OCI-M1 (cell line): ENCODE data around the gene RFX2.
A peak's percentile ranks its signal among the peaks of the same experiment; 100 is the strongest.
"Not testable (repeated sequence)": the region's sequence is repeated elsewhere in the genome, so short reads cannot be mapped to it uniquely, and the experiment has no call there.

Experiments used
- DNase-seq: peaks from one replicate; lab custom pipeline; 2025; lab: John Stamatoyannopoulos, UW

Gene RFX2

DNA sequence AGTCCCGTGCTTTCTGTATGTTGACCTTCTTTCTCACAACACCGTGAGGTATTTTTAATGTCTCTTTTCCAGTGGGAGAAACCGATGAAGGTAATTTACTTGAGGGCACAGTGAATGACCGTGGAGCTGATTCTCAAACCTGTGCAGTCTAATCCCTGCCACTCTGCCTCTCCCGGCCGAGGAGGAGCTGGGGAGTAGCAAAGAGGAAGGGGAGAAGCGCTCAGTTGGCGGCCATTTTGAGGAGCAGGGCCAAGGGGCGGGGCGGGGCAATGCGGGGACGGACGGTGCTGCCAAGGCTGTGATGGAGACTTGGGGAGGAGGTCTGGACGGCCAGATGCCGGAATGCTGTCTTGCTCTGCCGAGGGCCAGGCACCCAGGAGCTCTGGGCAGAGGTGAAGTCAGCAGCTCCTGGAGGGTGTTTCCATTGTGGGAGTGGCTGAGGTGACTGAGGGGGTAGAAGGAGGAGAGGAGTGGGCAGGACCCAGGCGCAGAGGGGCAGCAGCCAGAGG is 120.0 kb downstream of the RFX2 start:
- DNase-seq = peak; percentile 1

DNA sequence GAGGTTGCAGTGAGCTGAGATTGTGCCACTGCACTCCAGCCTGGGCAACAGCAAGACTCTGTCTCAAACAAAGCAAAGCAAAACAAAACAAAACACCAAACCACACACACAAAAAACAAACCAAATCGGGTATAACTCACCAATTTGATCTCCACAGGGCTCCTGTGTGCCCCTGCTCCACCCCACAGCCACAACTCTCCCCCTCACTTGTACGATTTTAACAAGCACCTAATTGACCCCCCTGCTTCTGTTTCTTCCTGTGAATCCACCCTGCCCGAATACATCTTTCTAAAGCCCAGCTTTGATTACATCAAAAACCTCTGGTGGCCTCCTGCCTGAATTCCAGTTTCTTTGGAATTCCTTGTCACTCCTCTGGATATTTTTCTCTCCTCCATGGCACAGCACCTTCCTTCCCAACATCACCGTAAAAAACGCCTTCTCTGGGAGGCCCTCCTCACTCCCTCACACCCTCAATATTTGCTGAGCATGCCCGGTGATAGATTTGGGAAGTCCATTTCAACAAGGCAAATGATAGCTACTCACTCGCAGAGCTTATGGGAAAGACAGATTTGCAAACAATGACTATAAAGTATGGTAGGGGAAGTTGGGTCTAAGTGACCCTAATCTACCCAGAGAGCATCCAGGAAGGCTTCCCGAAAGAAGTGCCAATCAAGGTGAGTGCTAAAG is 120.8 kb downstream of the RFX2 start:
- no peak for DNase-seq

DNA sequence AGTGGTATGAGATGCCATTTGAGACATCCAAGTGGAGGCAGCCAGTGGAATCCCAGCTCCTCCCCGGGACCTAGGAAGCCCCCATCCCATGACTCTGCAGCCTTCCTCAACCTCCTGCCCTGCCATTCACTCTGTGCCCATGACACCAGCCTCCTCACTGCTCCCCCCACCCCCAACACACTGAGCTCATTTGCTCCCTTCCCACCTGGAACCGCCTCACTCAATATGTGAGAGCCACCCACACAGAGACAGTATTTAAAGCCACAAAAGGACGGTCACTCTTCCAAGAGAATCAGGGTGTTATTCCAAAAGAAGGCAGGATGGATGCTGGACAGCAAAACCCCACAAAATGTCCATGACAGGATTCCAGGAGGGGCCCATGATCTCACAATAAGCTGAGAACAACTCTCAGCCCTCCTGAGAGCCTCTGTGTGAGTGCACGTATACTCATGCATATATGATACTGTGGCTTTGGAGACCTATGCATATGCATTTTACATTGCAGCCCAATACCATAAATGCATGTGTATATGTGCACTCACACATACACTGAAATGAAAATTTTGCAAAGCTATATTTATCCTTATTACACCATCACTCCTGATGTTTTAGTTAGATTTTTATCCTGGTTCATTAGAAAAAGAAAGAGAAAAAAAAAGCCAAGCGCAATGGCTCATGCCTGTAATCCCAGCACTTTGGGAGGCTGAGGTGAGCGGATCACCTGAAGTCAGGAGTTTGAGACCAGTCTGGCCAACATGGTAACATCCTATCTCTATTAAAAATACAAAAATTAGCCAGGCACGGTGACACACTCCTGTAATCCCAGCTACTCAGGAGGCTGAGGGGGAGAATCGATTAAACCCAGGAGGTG is 121.5 kb downstream of the RFX2 start:
- DNase-seq = peak; percentile 41

DNA sequence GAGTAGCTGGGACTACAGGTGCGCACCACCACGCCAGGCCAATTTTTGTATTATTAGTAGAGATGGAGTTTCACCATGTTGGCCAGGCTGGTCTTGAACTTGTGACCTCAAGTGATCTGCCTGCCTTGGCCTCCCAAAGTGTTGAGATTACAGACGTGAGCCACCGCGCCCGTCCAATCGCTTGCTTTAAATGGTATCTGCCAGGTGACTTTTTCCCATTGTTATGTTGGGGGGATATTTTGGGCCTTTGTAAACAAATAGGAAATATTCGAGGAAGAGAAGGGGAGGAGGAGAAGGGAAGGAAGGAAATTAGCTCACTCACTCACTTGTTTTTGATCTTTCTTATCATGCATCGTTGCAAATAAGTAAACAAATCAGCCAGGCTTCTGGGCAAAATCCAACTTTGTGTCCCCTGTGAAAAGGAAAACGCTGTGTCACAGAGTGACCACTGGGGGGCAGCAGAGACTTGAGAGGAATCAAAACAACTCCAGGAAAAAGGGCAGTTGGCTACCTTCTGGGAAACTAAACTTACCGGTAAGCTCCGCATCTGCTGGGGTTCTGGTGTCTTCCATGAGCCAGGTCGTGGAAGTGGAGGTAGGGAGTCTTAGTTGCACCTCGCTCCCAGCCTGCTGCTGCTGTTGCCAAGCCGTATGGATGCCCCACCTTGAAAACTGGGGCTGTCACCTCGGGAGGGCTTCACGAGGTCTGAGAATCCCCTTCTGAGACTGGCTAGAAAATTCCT is 123.1 kb downstream of the RFX2 start:
- peak; percentile 81 for DNase-seq

DNA sequence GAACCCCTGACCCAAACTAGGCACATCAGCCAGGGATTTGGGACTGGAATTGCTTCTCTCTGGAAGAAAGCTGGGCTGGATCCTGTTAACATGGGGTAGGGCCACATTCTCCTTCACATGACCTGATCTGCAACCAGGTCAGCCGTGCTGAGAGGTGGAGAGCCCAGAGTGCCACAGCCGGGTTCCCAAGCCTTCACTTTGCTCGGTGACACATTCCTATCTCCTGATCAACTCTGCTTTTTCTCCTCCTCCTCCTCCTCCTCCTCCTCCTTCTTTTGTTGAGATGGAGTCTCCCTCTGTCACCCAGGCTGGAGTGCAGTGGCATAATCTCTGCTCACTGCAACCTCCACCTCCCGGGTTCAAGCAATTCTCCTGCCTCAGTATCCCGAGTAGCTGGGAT is 124.5 kb downstream of the RFX2 start:
- not testable (repeated sequence) for DNase-seq

DNA sequence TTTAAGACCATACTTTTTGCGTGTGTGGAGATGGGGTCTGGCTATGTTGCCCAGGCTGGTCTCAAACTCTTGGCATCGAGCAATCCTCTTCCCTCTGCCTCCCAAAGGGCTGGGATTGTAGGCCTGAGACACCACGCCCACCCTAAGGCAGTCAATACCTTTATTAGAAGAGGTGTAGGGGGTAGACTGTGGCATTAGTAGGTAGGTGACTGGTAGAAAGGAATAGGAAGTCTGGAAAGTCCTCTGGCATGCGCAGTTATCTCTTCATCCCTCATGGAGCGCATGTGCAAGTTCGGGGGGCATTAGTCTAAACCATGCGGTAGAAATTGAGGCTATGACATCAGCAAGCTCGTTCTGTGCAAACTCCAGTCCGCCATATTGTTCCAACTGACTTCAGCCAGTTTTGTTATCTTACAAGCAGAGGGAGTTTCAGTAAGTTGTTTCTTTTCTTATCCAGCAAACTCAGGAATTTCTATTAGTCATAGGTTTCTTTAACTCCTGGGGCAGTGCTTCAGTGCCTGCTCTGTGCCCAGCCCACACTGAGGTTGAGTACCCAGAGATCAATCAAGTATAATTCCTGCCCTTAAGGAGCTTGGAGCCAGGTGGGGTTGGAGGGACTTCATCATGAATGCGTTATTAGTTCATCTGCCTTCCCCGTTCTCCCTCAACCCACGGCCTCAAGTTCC is 125.1 kb downstream of the RFX2 start:
- peak; percentile 15 for DNase-seq

DNA sequence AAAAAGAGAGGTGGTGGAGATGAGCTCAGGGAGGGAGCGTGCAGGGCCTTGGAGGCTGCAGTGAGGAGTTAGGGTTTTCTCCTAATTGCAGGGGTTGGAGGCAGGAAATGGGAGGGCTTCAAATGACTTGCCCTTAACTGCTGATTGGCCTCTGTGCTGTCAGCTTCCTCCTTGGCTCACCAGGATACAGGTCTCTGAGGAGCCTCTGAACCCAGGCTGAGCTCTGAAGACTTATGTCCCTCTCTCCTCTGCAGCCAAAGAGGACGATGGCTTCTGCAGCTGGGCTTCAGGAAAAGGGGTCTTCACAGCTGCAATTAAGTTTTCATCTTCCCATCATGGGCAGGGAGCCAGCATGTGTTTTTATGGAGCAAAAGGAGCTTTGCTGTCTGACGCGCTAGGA is 125.7 kb downstream of the RFX2 start:
- DNase-seq = no peak

DNA sequence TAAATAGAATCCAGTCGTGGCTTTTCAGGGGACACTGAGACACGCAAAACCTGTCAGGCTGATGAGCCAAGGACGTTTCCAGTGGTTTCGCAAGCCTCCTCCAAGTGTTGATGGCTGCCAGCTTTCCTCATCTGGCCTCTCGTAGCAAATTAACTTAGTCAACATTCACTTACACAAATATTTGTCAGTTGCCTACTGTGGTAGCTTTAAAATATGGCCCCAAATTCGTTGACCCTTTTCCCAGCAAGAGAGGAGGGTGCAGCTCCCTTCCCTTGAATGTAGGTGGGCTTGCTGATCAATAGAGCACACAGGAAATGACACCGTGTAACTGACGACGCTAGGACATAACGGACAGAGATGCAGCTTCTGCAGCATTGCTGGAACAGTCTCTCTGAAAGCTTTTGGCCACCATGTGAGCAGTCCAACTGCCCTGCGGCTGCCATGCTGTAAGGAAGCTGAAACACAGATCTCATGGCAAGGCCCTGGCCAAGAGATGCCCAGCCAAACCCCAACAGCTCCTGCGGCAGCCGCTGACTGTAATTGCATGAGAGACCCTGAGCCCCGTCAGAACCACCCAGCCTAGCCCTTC is 126.8 kb downstream of the RFX2 start:
- DNase-seq = no peak

DNA sequence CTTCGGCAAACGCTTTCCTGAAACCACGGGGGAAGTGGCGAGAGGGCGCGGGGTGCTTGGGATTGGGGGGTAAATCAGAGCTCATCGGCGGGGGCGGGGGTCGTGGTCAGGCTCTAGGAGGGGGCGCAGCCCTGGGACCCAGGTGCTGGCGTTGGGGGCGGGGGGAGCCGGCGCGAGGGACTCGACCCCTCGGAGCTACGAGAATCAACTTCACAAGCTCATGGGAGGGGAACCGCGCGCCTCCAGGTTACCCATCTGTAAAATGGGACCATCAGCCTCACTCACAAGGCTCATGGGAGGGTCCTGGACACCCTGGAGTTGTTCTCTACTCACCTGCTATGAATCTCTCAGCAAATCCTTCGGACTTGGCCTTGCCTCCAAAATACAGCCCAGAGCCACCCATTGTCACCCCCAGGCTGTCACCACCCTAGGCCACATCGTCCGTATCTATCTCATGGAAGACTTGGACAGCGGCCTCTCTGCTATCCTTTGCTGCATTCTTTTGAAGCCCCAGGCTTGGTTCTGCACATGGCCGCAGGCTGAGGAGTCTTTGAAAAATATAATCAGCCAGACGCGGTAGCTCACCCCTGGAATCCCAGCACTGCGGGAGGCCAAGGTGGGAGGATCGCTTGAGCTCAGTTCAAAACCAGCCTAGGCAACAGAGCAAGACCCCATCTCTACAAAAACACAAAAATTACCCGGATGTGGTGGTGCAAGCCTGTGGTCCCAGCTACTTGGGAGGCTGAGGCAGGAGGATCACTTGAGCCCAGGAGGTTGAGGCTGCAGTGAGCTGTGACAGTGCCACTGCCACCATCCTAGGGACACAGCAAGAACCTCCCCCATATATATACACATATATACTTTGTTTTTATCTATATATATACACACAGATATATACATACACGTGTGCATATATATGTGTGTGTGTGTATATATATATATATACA is 131.4 kb downstream of the RFX2 start:
- DNase-seq = no peak

DNA sequence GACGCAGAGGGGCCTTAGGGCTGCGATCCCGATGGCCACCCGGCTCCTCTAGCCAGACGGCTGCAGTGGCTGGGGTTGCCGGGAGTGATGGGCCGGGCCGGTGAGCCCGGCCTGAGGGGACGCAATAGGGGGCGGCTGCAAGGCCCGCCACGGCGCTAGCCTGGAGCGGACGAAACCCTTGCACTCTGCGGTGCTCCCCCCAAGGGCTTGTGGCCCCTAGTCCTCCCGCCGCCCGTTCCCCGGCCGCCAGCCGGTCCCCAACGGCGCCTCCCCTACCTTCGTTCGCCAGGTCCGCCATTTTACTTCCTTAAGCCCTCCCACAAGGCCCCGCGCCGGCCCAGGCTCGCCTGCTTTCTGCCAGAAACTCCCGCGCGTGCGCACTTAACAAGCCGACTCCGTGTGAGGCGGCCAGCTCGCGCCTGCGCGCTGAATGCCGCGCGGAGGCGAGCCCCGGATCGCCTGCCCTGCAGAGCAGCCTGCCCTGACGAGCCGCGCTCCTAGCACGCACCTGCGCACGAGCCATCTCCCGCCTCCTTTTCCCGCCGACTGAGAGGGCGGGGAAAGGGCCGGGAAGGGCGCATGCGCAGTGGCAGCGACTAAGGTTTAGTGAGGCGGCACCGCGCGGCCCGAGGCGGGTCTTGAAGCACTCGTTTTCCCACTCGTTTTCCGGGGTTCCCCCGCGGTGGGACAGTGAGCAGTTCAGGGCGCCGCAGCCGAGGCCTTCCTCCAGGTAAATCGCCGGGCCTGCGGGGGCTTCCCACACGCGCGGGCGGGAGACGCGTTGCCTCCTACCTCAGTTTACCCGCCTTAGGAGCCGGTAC is 132.3 kb downstream of the RFX2 start, which contains the start of gene RANBP3:
Gene RANBP3, minus strand, starts transcription at position 356 of the 821 bp plus-strand sequence. Its CDS starts 58 bp downstream, at position 298.
- peak; percentile 97 for DNase-seq

DNA sequence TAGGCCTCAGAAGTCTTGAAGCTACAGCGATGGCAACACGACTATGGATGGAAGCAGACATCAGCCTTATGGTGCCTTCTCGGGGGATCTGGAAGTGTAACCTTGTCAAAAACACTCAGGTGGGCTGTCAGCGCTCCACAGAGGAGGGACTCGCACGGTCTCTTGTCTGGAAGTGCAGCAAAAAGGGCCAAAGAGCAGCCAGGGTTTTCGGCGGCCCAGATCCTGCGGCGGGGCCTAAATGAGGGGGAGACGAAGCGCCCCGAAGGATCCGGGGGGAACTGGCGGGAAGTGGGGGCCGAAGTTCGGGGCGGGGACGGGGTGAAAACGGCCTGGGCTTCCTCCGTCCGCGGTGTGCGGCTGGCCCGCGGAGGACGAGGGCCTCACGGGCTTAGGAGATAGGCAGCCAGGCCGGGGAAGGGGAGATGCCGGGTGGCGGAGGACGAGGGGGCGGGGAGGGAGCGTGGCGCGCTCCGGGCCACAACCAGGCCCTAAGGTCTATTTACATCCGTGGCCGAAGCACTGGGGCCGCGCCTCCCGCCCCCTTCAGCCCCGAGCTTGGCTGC is 133.0 kb downstream of the RFX2 start:
- no peak for DNase-seq

DNA sequence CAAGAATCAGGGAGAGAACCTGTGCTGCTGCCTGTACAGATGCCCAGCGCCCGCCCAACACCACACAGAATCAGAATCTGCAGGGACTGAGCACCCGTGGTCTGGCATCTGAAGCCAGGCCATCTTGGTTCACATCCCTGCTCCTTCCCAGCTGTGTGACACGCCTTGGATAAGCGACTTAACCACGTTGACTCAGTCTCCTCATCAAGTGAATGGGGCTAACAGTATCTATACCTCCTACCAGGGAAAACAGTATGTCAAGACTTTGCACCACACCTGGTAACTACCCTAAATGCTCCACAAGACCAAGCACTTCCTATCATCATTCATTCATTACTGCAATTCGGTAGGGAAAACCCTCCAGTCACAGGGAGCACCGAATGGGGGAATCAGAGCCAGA is 133.5 kb downstream of the RFX2 start:
- no peak for DNase-seq

DNA sequence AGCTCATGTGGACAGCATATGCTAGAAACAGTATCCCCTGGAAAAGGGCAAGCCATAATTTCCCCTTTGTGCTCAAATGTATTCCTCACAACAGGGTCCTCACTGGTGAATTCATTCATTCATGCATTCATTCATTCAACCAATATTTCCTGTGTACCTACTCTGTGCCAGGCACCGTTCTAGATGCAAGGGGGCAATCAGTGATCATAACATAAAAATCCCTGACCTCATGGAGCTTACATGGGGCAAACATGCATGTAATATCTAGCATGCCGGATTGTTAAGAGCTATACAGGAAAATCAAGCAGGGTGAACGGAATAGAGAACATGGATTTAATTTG is 134.9 kb downstream of the RFX2 start:
- DNase-seq = no peak

DNA sequence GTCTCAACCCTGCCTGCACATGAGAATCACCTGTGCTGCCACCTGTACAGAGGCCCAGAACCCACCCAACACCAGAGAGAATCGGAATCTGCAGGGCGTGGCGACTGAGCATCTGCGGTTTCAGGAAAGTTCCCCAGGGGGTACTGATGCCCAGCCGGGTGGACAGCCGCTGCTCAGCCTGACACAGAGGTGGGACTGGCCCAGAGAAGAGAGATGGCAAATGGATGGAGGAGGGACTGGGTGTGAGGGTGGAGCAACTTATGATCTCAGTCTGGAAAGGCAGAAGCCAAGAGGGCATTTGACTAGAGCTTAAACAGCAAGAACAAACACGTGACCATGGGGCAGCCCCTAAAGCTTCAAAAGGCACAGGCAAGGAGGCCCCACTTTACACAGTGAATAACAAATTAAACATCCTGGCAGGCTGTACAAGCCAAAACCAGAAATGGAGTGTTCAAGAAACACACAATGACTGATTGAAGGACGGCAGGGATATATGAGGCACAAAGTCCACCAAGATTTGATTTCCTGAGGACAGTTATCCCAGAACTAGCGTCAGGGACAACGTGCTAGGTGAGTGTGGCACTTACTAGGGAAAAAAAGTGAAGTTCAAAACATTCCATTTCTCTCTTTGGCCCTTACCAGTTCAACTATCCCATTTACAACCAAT is 135.4 kb downstream of the RFX2 start:
- no peak for DNase-seq

DNA sequence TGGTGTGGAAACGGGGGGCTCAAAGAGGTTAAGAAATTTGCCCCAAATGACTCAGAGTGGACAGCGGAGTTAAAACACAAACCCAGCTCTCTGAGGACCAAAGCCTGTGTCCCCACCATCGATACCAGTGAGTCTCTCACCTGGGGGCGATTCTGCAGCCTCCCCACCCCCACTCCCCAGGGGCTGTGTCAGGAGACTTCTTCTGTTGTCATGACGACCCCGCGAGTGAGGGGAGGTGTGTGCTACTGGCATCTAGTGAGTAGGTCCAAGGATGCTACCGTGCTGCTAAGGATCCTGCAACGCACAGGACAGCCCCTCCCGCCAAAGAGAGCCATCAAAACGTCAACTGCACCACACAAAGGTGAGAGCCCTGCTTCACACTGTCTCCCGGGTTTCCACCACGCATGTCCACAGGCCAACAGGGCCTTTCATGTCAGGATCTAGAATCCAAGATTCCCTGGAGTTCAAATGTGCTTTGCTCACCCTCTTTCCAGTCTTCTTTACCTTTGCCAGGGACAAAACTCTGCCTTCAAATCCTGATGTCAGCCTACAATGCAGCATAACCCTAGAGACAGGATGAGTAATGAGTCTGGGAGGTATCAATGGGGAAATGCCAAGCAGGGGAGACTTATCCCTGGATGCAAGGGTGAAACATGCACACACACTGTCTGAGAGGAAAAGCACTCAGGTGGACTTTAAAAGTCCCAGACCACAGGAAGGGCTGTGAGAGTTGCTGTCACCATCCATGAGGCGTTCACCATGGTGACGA is 136.2 kb downstream of the RFX2 start:
- no peak for DNase-seq

DNA sequence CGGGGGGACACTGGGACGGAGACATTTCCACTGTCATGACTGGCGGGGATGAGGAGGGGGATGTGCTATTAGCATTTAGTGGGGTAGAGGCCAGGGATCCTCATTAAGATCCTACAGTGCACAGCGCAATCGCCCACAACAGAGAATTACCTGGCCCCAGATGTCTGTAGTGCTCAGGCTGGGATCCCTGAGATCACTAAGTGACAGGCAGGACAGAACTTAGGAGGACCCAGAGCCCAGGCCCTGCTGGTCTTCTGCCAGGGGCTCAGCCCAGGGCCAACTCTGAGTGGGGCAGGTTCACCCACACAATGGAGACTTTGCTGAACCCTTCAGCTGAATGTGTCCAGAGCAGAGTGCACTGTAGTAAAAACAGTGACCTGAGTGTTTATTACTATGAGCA is 136.9 kb downstream of the RFX2 start:
- DNase-seq = no peak

DNA sequence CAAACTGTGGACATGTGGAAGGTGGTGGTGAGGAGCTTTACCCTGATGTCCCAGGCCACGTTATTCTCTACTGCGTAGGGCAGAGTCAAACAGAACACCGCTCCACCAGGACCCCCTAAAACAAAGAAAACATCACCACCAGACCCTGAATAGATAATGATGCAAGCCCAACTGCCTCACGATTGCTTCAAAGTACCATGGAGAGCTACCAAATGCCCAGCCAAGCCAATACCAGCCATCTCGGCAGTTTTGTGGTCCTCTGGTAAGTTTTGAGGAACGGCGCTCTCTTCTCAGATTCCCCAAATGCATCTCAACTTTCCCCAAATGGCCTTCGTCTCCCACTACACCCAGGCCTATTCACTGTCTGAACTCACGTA is 138.0 kb downstream of the RFX2 start:
- no peak for DNase-seq
